Neural cell (in vitro differentiated cells): ENCODE results near the gene SPTB. TPM values are rescaled to one million over a fixed set of nuclear protein-coding genes. Genes with fewer than 3 reads are reported as not detected.

ENCODE experiments used
- H2AFZ ChIP-seq: fragments of 200-600, 300-800 bp; sonication (generic), shearing (Covaris generic); 2 replicates; pipeline ENCODE4 v1.6.0; 2014; ENCODE audit warnings: low read depth, mild to moderate bottlenecking, antibody characterized with exemption, low read length, moderate library complexity
- H3F3A ChIP-seq: fragments of 200-600 bp; shearing (Covaris generic); 2 replicates; pipeline ENCODE4 v1.6.1; 2016; ENCODE audit warnings: mild to moderate bottlenecking, moderate library complexity, mixed read lengths, antibody characterized with exemption, low read length; ENCODE audit not compliant: insufficient read depth, poor library complexity, severe bottlenecking
- H3K27ac ChIP-seq: fragments of 200-600, 300-800 bp; sonication (generic), shearing (Covaris generic); 2 replicates; pipeline ENCODE4 v1.5.1; 2014; ENCODE audit warnings: mild to moderate bottlenecking, low read length, moderate library complexity
- H3K27me3 ChIP-seq: fragments of 300-800, 200-600 bp; sonication (generic), shearing (Covaris generic); 2 replicates; pipeline ENCODE4 v1.6.0; 2014; ENCODE audit warnings: mild to moderate bottlenecking, low read depth, low read length, moderate library complexity; ENCODE audit not compliant: insufficient read depth
- H3K36me3 ChIP-seq: fragments of 300-800, 200-600 bp; sonication (generic), shearing (Covaris generic); 2 replicates; pipeline ENCODE4 v1.5.1; 2014; ENCODE audit warnings: mild to moderate bottlenecking, antibody characterized with exemption, low read length, moderate library complexity; ENCODE audit not compliant: insufficient read depth
- H3K4me2 ChIP-seq: fragments of 300-800, 200-600 bp; sonication (generic), shearing (Covaris generic); 2 replicates; pipeline ENCODE4 v1.6.0; 2014; ENCODE audit warnings: mild to moderate bottlenecking, low read length
- H3K4me3 ChIP-seq: fragments of 300-800, 200-600 bp; sonication (generic), shearing (Covaris generic); 2 replicates; pipeline ENCODE4 v1.5.1; 2014; ENCODE audit warnings: mild to moderate bottlenecking, low read length, moderate library complexity
- H3K79me2 ChIP-seq: fragments of 200-600 bp; shearing (Covaris generic); replicated peaks from 2 replicates; pipeline ENCODE4 v1.6.0; 2014; ENCODE audit warnings: mild to moderate bottlenecking, low read length, moderate library complexity; ENCODE audit not compliant: insufficient read depth
- H3K9ac ChIP-seq: fragments of 300-800, 200-600 bp; sonication (generic), shearing (Covaris generic); 2 replicates; pipeline ENCODE4 v1.6.1; 2016; ENCODE audit warnings: mild to moderate bottlenecking, low read length, mixed read lengths
- H3K9me2 ChIP-seq: fragments of 200-600 bp; shearing (Covaris generic); 2 replicates; pipeline ENCODE4 v1.6.1; 2016; ENCODE audit warnings: mild to moderate bottlenecking, low read length, mixed read lengths; ENCODE audit not compliant: insufficient read depth
- H3K9me3 ChIP-seq: fragments of 200-600, 300-800 bp; sonication (generic), shearing (Covaris generic); 2 replicates; pipeline ENCODE4 v1.6.1; 2016; ENCODE audit warnings: mild to moderate bottlenecking, mixed run types, low read length, moderate library complexity, mixed read lengths
- H4K20me1 ChIP-seq: fragments of 200-600 bp; shearing (Covaris generic); 2 replicates; pipeline ENCODE4 v1.6.1; 2016; ENCODE audit warnings: mild to moderate bottlenecking, mixed run types; ENCODE audit not compliant: insufficient read depth
- EP300 ChIP-seq: fragments of 450-650 bp; conservative IDR thresholded peaks from 2 replicates; pipeline ENCODE4 v1.6.1; 2014; ENCODE audit warnings: antibody characterized with exemption, mild to moderate bottlenecking, moderate library complexity; ENCODE audit not compliant: poor library complexity, severe bottlenecking
- EZH2 ChIP-seq: fragments of 200-600, 300-800 bp; shearing (Covaris generic), sonication (generic); IDR thresholded peaks from 2 replicates; pipeline ENCODE4 v1.6.1; 2014; ENCODE audit warnings: antibody characterized with exemption, low read length, borderline replicate concordance, mild to moderate bottlenecking; ENCODE audit not compliant: insufficient read depth, poor library complexity, severe bottlenecking
- MXI1 ChIP-seq: fragments of 450-650 bp; conservative IDR thresholded peaks from 2 replicates; pipeline ENCODE4 v1.6.1; 2014; ENCODE audit warnings: antibody characterized with exemption, mild to moderate bottlenecking; ENCODE audit not compliant: poor library complexity, severe bottlenecking
- POLR2AphosphoS5 ChIP-seq: IDR thresholded peaks from 2 replicates; pipeline ENCODE4 v1.6.1; 2012
- RAD21 ChIP-seq: fragments of 450-650 bp; conservative IDR thresholded peaks from 2 replicates; pipeline ENCODE4 v1.6.1; 2014; ENCODE audit warnings: antibody characterized with exemption, mild to moderate bottlenecking, moderate library complexity
- SMC3 ChIP-seq: fragments of 450-650 bp; conservative IDR thresholded peaks from 2 replicates; pipeline ENCODE4 v1.6.1; 2014; ENCODE audit warnings: antibody characterized with exemption, mild to moderate bottlenecking, moderate library complexity; ENCODE audit not compliant: poor library complexity
- TAF1 ChIP-seq: IDR thresholded peaks from 2 replicates; pipeline ENCODE4 v1.6.1; 2012; ENCODE audit warnings: low read depth
- polyA plus RNA-seq: library from polyadenylated mRNA; depleted of rRNA; stranded (reverse); fragments of >200 nt; gene quantifications from 2 replicates; pipeline ENCODE4 v1.2.3, GENCODE V29; 2014
- TF ChIP-seq, protein P1 (sequence below): IDR thresholded peaks from 2 replicates; pipeline ENCODE4 v1.6.1; 2012; ENCODE audit warnings: borderline replicate concordance
- TF ChIP-seq, protein P2 (sequence below): fragments of 450-650 bp; IDR thresholded peaks from 2 replicates; pipeline ENCODE4 v1.5.1; 2014; ENCODE audit warnings: antibody characterized with exemption, mild to moderate bottlenecking, moderate library complexity; ENCODE audit not compliant: poor library complexity, severe bottlenecking

The SPTB gene
- polyA plus RNA-seq, 1 donor from 2014 or later, result 1.9 TPM

DNA sequence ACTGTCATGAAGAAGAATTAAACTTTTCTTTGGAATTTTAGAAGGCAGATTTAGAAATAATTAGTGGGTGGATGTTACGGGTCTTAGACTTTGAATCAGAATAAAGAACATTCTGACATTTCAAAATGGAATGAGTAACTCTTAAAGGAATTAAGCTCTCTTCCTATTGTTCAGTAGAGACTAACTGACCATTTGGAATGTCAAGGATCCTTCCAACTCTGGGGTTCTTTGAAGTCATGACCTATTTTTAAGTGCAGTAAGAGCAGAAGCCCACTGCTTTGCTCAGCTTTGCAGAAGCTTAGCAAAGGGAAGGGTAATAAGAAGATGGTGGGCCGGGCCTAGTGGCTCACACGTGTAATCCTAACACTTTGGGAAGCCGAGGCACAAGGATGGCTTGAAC is 38.5 kb upstream of the SPTB start:
- no peak overlapping the region for H3K9ac ChIP-seq
- no peaks in the 10 kb centered on the region for H4K20me1 ChIP-seq
- no peak overlapping the region for H3K4me3 ChIP-seq
- no peaks in the 10 kb centered on the region for H3F3A ChIP-seq
- no peaks in the 10 kb centered on the region for H3K36me3 ChIP-seq
- peaks cover 17% of the 10 kb centered on the region for H3K79me2 ChIP-seq
- H3K9me2 ChIP-seq, result no peaks in the 10 kb centered on the region
- H3K27ac ChIP-seq, result no peak overlapping the region
- H2AFZ ChIP-seq, result no peak overlapping the region
- TF ChIP-seq POLR2AphosphoS5 (no peak), EP300 (no peak), SMC3 (no peak), TAF1 (no peak), RAD21 (no peak), EZH2 (no peak), MXI1 (no peak)
- TF ChIP-seq, protein P1, sequence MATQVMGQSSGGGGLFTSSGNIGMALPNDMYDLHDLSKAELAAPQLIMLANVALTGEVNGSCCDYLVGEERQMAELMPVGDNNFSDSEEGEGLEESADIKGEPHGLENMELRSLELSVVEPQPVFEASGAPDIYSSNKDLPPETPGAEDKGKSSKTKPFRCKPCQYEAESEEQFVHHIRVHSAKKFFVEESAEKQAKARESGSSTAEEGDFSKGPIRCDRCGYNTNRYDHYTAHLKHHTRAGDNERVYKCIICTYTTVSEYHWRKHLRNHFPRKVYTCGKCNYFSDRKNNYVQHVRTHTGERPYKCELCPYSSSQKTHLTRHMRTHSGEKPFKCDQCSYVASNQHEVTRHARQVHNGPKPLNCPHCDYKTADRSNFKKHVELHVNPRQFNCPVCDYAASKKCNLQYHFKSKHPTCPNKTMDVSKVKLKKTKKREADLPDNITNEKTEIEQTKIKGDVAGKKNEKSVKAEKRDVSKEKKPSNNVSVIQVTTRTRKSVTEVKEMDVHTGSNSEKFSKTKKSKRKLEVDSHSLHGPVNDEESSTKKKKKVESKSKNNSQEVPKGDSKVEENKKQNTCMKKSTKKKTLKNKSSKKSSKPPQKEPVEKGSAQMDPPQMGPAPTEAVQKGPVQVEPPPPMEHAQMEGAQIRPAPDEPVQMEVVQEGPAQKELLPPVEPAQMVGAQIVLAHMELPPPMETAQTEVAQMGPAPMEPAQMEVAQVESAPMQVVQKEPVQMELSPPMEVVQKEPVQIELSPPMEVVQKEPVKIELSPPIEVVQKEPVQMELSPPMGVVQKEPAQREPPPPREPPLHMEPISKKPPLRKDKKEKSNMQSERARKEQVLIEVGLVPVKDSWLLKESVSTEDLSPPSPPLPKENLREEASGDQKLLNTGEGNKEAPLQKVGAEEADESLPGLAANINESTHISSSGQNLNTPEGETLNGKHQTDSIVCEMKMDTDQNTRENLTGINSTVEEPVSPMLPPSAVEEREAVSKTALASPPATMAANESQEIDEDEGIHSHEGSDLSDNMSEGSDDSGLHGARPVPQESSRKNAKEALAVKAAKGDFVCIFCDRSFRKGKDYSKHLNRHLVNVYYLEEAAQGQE, result no peak
- TF ChIP-seq, protein P2, sequence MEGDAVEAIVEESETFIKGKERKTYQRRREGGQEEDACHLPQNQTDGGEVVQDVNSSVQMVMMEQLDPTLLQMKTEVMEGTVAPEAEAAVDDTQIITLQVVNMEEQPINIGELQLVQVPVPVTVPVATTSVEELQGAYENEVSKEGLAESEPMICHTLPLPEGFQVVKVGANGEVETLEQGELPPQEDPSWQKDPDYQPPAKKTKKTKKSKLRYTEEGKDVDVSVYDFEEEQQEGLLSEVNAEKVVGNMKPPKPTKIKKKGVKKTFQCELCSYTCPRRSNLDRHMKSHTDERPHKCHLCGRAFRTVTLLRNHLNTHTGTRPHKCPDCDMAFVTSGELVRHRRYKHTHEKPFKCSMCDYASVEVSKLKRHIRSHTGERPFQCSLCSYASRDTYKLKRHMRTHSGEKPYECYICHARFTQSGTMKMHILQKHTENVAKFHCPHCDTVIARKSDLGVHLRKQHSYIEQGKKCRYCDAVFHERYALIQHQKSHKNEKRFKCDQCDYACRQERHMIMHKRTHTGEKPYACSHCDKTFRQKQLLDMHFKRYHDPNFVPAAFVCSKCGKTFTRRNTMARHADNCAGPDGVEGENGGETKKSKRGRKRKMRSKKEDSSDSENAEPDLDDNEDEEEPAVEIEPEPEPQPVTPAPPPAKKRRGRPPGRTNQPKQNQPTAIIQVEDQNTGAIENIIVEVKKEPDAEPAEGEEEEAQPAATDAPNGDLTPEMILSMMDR, result no peak
- no peaks in the 10 kb centered on the region for H3K9me3 ChIP-seq
- H3K27me3 ChIP-seq, result no peaks in the 10 kb centered on the region
- H3K4me2 ChIP-seq, result no peak overlapping the region

DNA sequence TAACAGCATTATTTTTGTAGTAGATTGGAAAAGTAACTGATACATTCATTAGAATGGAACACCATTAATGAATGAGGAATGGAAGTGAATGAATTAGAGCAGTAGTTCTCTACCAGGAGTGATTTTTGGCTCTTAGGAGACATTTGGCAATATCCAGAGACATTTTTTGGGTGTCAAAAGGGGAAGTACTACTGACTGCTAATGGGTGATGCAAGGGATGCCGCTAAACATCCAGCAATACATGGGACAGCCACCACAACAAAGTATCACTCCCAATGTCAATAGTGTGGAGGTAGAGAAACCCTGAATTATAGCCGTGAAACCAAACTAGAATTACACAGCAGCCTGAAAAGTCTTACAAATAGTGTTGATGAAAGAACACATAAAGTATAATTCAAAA is 36.1 kb upstream of the SPTB start:
- H4K20me1 ChIP-seq, result no peaks in the 10 kb centered on the region
- H3K4me3 ChIP-seq, result peak overlapping the region; percentile 81
- H3K4me2 ChIP-seq, result peak overlapping the region; percentile 81
- TF ChIP-seq POLR2AphosphoS5, result no peak
- TF ChIP-seq EP300, result no peak
- TF ChIP-seq, protein P2, result no peak
- no peak for TF ChIP-seq MXI1
- TF ChIP-seq EZH2, result no peak
- no peak for TF ChIP-seq TAF1
- no peak for TF ChIP-seq SMC3
- no peak for TF ChIP-seq RAD21
- TF ChIP-seq, protein P1, result no peak
- no peak overlapping the region for H3K9ac ChIP-seq
- no peaks in the 10 kb centered on the region for H3K27me3 ChIP-seq
- no peak overlapping the region for H3K27ac ChIP-seq
- no peak overlapping the region for H2AFZ ChIP-seq
- H3K9me3 ChIP-seq, result no peaks in the 10 kb centered on the region
- H3F3A ChIP-seq, result no peaks in the 10 kb centered on the region
- H3K9me2 ChIP-seq, result no peaks in the 10 kb centered on the region
- no peaks in the 10 kb centered on the region for H3K36me3 ChIP-seq
- H3K79me2 ChIP-seq, result peaks cover 17% of the 10 kb centered on the region
